HG02623 (cell line): ENCODE results near the gene POPDC2.
"Not testable (repeated sequence)": the region's sequence is repeated elsewhere in the genome, so short reads cannot be mapped to it uniquely, and the experiment has no call there.

Experiments
- ATAC-seq: cut with Tn5 transposase; IDR thresholded peaks from one replicate; pipeline ENCODE4 v1.9.1; 2021; ENCODE audit warnings: moderate library complexity; ENCODE audit not compliant: unreplicated experiment

The POPDC2 gene

GRCh38 chr3:119620899-119621298, 39.5 kb downstream of the POPDC2 start:
- ATAC-seq, result no peak

DNA sequence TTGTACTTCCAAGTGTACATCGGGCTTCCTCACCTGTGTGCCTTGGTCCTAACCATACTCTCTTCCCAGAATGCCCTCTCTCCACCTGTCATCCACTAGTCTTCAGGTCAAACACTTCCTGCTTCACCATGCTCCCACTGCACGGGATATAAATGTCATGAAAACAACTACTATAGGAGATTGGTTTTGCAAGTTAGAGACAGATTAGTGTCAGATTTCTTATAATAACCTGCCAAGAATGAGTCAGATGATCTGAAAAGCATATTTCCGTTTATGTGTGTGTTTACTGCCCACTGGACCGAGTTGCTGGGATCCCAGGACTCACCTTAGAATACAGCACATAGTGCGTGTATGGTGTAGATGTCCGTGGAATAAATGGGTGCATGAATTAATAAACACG, 41.3 kb downstream of the POPDC2 start:
- no peak for ATAC-seq

DNA sequence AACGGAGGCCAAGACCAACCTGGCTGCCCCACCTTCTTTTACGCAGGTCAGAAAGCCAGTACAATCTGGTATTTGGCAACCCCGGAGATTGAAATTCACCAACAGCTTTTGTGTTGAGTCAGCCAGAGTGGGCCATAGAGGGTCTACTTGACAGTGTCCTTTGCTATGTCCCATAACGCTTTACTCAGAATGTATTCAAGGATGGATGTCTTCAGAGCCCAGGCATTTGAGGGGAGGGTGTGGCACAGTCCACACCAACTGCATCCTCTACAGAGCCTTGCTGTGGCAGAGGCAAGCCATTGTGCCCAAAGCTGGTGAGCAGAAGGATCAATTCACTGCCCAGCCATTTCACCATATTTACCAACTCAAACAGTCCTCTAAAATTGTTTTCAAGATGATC, 44.3 kb downstream of the POPDC2 start:
- ATAC-seq, result no peak

DNA sequence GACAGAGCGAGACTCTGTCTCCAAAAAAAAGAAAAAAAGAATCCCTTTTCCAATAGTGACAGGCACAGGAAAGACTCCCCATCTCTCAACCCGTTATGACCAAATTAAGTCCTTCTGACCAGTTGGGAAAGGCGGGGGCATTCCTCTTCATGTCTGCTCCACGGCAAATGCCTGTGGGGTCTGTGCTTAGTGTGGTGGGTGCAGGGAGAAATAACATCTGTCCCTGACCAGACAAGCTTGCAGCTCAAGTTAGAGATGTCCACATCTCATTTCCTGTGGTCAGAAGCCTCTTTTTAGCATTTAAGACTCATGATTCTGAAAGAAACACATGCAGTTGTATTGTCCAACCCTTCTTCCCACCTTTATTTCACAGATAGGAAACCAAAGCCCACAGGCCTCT, 46.5 kb downstream of the POPDC2 start:
- no peak for ATAC-seq

DNA sequence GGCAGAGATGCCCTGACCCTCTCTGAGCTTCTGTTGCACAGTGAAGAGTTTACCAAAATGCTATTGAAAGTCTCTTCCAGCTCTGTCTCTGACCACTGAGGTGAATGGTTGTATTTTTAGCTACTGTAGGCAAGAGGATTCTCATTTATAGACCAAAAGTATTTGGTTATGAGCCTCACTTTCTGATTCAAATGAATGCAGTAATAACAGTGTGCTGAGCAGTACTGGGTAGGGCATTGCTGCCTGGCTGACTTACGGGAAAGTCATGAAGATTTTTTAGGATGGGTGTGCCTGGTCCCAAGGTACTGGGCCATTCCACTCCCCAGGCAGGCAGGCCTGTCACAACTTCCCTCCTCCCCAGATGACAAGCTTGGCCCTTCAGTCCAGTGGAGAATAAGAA, 47.2 kb downstream of the POPDC2 start:
- no peak for ATAC-seq

DNA sequence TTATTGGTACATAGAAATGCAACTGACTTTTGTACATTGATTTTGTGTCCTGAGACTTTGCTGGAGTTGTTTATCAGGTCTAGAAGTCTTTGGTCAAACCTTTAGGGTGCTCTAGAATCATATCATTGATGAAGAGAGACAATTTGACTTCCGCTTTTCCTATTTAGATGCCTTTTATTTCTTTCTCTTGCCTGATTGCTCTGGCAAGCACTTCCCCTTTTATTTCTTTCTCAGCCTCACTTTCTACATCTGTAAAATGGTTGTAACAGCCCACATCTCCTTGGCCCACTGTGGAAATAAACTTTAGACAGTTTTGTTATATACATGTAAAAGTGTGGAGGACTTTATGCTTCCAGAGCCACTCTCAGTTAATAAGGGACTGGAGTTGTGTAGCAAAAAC, 48.7 kb downstream of the POPDC2 start:
- ATAC-seq, result no peak

- ATAC-seq, result no peak
These were observed 51.1 kb downstream of the POPDC2 start for GRCh38 chr3:119609301-119609700.

DNA sequence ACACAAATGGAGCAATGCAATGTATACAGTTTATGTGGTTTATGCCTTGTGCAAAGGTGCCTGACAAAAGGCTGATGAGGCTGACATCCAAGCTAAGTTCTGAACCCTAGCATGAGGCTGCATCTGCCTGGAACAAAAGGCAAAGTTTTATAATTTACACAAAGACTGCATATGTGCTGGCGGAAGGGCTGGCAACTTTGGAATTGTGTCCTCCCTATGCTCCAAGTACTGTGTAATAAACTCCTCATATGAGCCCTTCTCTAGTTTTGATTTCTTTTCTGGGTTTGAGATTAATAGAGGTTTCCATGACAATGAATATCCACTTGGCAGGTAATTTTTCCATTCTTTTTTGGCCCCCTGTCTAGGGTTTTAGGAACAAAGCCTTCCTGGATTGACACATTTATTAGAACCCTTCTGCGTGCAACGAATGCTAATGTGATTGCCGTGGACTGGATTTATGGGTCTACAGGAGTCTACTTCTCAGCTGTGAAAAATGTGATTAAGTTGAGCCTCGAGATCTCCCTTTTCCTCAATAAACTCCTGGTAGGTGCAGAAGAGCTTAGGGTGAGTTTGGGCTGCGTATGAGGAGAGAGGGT, 51.9 kb downstream of the POPDC2 start:
- ATAC-seq, result no peak

DNA sequence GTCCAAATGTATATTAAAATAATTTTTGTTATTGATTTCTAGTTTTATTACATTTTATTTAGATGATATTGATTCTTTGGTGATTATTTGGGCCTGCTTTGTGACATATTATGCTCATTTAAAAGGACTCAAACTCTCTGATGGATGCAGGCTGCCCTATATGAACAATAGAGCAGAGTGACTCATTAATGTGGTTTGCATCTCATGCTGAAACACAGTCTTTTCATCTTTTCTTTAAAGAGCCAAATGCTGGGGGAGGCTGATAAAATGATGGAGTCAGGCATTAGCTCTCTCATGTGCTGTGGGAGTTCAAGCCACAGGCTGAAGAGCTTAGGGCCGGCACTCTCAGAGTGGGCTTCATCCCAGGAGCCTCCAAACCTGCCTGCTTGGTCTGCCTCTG, 55.5 kb downstream of the POPDC2 start:
- no peak for ATAC-seq

DNA sequence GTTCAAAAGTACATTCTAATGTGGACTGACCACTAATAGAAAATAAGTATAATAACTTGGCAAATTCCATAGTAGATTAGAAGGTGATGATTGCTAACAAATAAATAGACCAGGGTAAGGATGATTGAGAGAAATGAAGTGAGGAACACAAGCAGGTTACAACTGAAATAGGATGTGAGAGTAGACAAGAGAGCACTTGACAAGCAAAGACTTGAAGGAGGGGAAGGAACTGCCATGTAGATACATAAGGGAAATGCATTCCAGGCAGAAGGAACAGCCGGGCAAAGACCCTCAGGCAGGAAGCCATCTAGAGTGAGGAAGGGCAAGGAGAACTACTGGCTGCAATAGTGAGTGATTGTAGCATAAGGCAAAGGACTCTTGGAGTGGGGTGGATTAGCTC, 57.7 kb downstream of the POPDC2 start:
- no peak for ATAC-seq

GRCh38 chr3:119601154-119601553, 59.2 kb downstream of the POPDC2 start:
- ATAC-seq, result no peak

DNA sequence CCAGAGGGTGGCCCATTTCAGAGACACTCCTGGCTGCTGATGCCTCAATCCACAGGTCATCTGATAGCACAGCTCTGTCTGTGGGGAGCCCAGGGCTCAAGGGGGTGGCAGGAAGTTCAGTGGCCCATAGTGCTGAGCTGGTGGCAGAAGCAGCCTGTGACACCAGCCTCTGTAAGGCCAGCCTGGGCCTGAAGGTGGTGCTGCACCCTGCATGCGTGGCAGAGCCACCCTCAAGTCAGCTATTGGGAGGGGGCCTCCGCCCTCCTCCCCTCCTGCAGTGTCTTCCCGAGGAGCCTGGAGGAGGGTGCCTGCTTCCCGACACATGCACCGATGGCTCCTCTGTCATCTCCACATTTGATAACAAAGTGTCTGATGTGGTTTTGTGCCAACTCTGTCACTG, 59.7 kb downstream of the POPDC2 start:
- peak; percentile 44 for ATAC-seq

GRCh38 chr3:119599558-119600174, 60.7 kb downstream of the POPDC2 start:
- ATAC-seq, result no peak

GRCh38 chr3:119598410-119599098, 61.8 kb downstream of the POPDC2 start:
- peak; percentile 49 for ATAC-seq

DNA sequence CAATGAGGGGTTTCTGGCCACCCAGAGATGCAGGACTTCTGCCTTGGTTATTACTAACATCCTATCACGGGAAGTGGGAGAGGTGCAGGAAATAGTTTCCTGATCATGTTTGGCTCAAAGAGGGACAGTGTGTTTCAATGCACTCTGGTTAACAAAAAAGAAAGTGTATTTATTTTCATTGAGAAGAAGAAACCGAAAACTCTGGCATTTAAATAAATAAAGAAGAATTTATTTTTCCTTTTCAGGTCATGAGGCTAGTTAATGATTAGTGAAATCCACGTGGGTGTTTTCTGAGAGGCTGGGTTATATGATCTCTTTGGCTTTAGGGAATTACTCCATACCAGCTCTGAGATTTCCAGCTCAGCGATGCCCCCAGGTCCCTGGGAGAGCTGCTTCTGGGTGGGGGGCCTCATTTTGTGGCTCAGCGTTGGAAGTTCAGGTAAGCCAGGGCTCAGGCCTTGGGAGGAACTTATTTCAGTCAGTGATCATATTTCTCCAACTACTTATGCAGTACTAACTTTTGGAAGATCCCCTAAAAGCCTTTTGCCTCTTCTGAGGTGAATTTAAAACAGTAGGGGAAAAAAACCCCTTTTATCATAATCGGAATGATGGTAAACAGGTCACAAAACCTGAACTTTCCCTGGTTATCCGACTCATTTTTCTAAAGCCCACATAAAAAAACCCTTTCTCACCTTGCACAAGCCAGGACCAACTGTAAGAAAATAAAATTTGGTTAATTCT, 62.7 kb downstream of the POPDC2 start, which contains the start of gene PLA1A:
Gene PLA1A, plus strand, starts transcription at position 338 of the 741 bp plus-strand sequence. Its CDS starts 29 bp downstream, at position 367.
- no peak for ATAC-seq

GRCh38 chr3:119596398-119596797, 64.0 kb downstream of the POPDC2 start:
- no peak for ATAC-seq

DNA sequence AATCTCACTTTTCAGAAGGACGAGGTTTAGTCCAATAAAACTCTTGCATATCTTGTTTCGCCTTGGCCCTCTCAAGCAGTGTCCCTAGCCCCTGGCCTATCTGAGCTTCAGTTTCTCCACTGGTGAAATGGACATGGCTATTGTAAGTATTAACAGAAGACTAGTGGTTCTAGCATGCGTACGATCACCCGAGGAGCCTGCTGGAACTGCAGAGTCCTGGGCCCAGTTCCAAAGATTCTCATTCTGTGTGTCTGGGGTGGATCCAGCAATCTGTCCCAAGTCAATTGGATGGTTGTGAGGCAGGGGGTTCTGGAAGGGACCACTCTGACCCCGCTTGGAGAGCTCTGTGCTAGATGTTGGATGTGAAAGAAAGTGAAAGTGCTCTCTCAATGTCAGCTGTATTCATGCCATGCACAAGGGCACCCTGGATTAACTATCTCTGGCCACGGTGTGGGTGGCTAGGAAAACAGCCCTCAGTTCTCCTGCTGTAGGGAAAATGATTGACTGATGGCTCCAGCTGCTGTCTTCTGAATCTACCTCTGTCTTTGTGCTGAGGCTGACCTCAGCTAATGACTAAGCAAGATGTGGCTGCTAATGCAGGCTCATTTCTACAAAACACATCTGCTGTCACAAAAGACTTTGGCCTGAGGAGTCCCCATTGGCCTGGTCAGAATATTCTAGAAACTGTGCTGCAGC, 64.6 kb downstream of the POPDC2 start:
- ATAC-seq, result no peak

DNA sequence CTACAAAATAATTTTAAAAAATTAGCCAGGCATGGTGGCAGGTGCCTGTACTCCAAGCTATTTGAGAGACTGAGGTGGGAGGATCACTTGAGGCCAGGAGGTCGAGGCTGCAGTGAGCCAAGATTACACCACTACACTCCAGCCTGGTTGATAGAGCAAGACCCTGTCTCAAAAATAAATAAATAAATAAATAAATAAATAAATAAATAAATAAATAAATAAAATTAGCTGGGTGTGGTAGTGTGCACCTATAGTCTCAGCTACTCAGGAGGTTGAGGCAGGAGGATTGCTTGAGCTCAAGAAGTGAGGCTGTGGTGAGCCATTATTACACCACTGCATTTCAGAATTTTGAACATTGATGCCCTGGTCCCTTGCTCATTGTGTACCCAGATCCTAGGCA, 65.5 kb downstream of the POPDC2 start:
- not testable (repeated sequence) for ATAC-seq

- ATAC-seq, result no peak
These were observed 66.3 kb downstream of the POPDC2 start for GRCh38 chr3:119594066-119594465.

DNA sequence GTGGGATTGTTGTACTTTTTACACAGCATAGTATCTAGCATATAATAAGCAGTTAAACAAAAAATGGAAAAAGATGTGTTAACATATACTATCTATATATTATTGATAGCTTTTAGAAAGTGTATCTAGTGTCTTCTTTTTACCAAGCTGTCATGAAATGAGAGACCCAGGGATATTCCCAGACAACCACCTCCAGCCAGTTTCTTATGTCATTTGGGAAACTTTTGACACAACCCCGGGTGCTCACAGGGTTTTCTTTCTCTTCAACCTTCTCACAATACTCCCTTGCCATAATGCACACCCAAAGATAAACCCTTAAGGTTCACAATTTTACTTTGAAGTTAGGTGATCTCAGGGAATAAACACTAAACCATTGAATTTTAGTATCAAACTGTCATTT, 67.5 kb downstream of the POPDC2 start:
- ATAC-seq, result no peak
